Thymus (tissue), 11 donors: ENCODE results near the gene CDH23. TPM values are rescaled to one million over a fixed set of nuclear protein-coding genes. Genes with fewer than 3 reads are reported as not detected.

Experiments used
- DNase-seq, 9 donors: peaks; one replicate each; pipeline ENCODE4 v3.0.0-alpha.2; 2013; ENCODE audit warnings: low spot score in 9 of 9, low read depth in 6 of 9, missing footprints in 1 of 9
- H3K27ac ChIP-seq, 2 donors: one replicate each; pipeline ENCODE4 v1.5.1; 2013; ENCODE audit warnings: control low read depth in 1 of 2, low read depth in 1 of 2, low read length in 1 of 2, mild to moderate bottlenecking in 1 of 2, moderate library complexity in 1 of 2
- H3K27me3 ChIP-seq, 2 donors: one replicate each; pipeline ENCODE4 v1.5.1; 2013; ENCODE audit warnings: low read length in 1 of 2; ENCODE audit not compliant: control insufficient read depth in 2 of 2, insufficient read depth in 1 of 2
- H3K36me3 ChIP-seq, 2 donors: one replicate each; pipeline ENCODE4 v1.5.1; 2013; ENCODE audit warnings: low read length in 1 of 2, mild to moderate bottlenecking in 1 of 2, moderate library complexity in 1 of 2; ENCODE audit not compliant: control insufficient read depth in 2 of 2, insufficient read depth in 2 of 2
- H3K4me1 ChIP-seq, 2 donors: one replicate each; pipeline ENCODE4 v1.5.1; 2013; ENCODE audit warnings: low read length in 2 of 2; ENCODE audit not compliant: control insufficient read depth in 2 of 2, insufficient read depth in 2 of 2
- H3K4me3 ChIP-seq, 2 donors: one replicate each; pipeline ENCODE4 v1.5.1; 2013; ENCODE audit warnings: low read length in 2 of 2, control low read depth in 1 of 2, mild to moderate bottlenecking in 1 of 2
- H3K9me3 ChIP-seq, 2 donors: one replicate each; pipeline ENCODE4 v1.5.1; 2013; ENCODE audit warnings: low read length in 1 of 2, mild to moderate bottlenecking in 1 of 2; ENCODE audit not compliant: control insufficient read depth in 2 of 2, insufficient read depth in 1 of 2
- WGBS: extraction: QIAGEN DNeasy Blood & Tissue Kit; methylation state at CpG from one replicate; pipeline ENCODE4 v1.1.7; 2013; 5-methylcytosine and 5-hydroxymethylcytosine counted together
- polyA plus RNA-seq: library from polyadenylated mRNA; stranded (reverse); fragments of 200-250 nt; gene quantifications from one replicate; pipeline ENCODE4 v1.2.3, GENCODE V29; 2013
- total RNA-seq: library from RNA; stranded (reverse); fragments of 120-200 nt; gene quantifications from one replicate; pipeline ENCODE4 v1.2.4, GENCODE V29; 2013
- donor health status: healthy.

Gene CDH23
- total and polyA plus RNA-seq, 2 donors, result 9.1 TPM

GRCh38 chr10:71765906-71766716, 369.4 kb downstream of the CDH23 start:
- DNase-seq, result no peak
- 91% methylated on average over 22 of the region's 22 CpGs for WGBS
- H3K36me3 ChIP-seq, result peaks cover 4 to 9% of the 10 kb centered on the region in 2 donors
- H3K4me1 ChIP-seq, result peaks cover 14 to 59% of the 10 kb centered on the region in 2 donors
- H3K27ac ChIP-seq, result peak overlapping the region in 1 of 2 donors; percentile 46
- no peaks in the 10 kb centered on the region for H3K27me3 ChIP-seq
- no peak overlapping the region for H3K4me3 ChIP-seq
- no peaks in the 10 kb centered on the region for H3K9me3 ChIP-seq

- no peak for DNase-seq
- Histone ChIP-seq H3K27me3 (no peaks in the 10 kb centered on the region), H3K4me3 (no peak overlapping the region), H3K9me3 (no peaks in the 10 kb centered on the region), H3K27ac (peak overlapping the region in 1 of 2 donors; percentile 56), H3K36me3 (peaks cover 4 to 8% of the 10 kb centered on the region in 2 donors), H3K4me1 (peaks cover 14 to 66% of the 10 kb centered on the region in 2 donors)
- WGBS, result 86% methylated on average over 10 of the region's 10 CpGs
These were observed 370.1 kb downstream of the CDH23 start for GRCh38 chr10:71766717-71767419.

GRCh38 chr10:71767420-71768035, 370.8 kb downstream of the CDH23 start:
- peaks cover 14 to 72% of the 10 kb centered on the region in 2 donors for H3K4me1 ChIP-seq
- peaks cover 4 to 6% of the 10 kb centered on the region in 2 donors for H3K36me3 ChIP-seq
- no peak for DNase-seq
- H3K9me3 ChIP-seq, result no peaks in the 10 kb centered on the region
- H3K4me3 ChIP-seq, result no peak overlapping the region
- peak overlapping the region in 1 of 2 donors; percentile 62 for H3K27ac ChIP-seq
- WGBS, result 94% methylated on average over 10 of the region's 10 CpGs
- H3K27me3 ChIP-seq, result no peaks in the 10 kb centered on the region

- DNase-seq, result no peak
- 25% methylated on average over 5 of the region's 5 CpGs for WGBS
- peaks cover 4 to 6% of the 10 kb centered on the region in 2 donors for H3K36me3 ChIP-seq
- peaks cover 0 to 6% of the 10 kb centered on the region in 2 donors for H3K27me3 ChIP-seq
- H3K9me3 ChIP-seq, result peaks cover 0 to 4% of the 10 kb centered on the region in 2 donors
- peak overlapping the region; percentile 28 to 32 for H3K4me3 ChIP-seq
- peaks cover 22 to 89% of the 10 kb centered on the region in 2 donors for H3K4me1 ChIP-seq
- H3K27ac ChIP-seq, result peak overlapping the region; percentile 75 to 84
These were observed 372.6 kb downstream of the CDH23 start for GRCh38 chr10:71769279-71769823.

GRCh38 chr10:71770255-71770654, 373.5 kb downstream of the CDH23 start:
- Histone ChIP-seq H3K4me1 (peaks cover 31 to 92% of the 10 kb centered on the region in 2 donors), H3K27me3 (peaks cover 0 to 6% of the 10 kb centered on the region in 2 donors), H3K36me3 (peaks cover 4 to 6% of the 10 kb centered on the region in 2 donors), H3K9me3 (peaks cover 0 to 4% of the 10 kb centered on the region in 2 donors), H3K27ac (peak overlapping the region in 1 of 2 donors; percentile 75), H3K4me3 (no peak overlapping the region)
- DNase-seq, result no peak
- 97% methylated on average over 3 of the region's 3 CpGs for WGBS

GRCh38 chr10:71770789-71771188, 374.1 kb downstream of the CDH23 start:
- Histone ChIP-seq H3K27ac (peak overlapping the region; percentile 11 to 57), H3K27me3 (peaks cover 0 to 6% of the 10 kb centered on the region in 2 donors), H3K36me3 (peaks cover 4 to 6% of the 10 kb centered on the region in 2 donors), H3K9me3 (peaks cover 0 to 4% of the 10 kb centered on the region in 2 donors), H3K4me1 (peaks cover 32 to 93% of the 10 kb centered on the region in 2 donors), H3K4me3 (no peak overlapping the region)
- no peak for DNase-seq
- 93% methylated on average over 3 of the region's 3 CpGs for WGBS

- H3K27ac ChIP-seq, result peak overlapping the region; percentile 11 to 57
- no peak for DNase-seq
- WGBS, result 78% methylated on average over 2 of the region's 2 CpGs
- H3K4me3 ChIP-seq, result peak overlapping the region in 1 of 2 donors; percentile 61
- H3K36me3 ChIP-seq, result peaks cover 4 to 6% of the 10 kb centered on the region in 2 donors
- peaks cover 0 to 4% of the 10 kb centered on the region in 2 donors for H3K9me3 ChIP-seq
- peaks cover 32 to 93% of the 10 kb centered on the region in 2 donors for H3K4me1 ChIP-seq
- peaks cover 0 to 6% of the 10 kb centered on the region in 2 donors for H3K27me3 ChIP-seq
These were observed 374.5 kb downstream of the CDH23 start for GRCh38 chr10:71771204-71771603.

- WGBS, result 29% methylated on average over 2 of the region's 2 CpGs
- H3K4me1 ChIP-seq, result peaks cover 30 to 94% of the 10 kb centered on the region in 2 donors
- DNase-seq, result no peak
- peak overlapping the region; percentile 58 to 80 for H3K27ac ChIP-seq
- H3K27me3 ChIP-seq, result peaks cover 0 to 6% of the 10 kb centered on the region in 2 donors
- H3K36me3 ChIP-seq, result peaks cover 0 to 6% of the 10 kb centered on the region in 2 donors
- H3K4me3 ChIP-seq, result peak overlapping the region; percentile 61 to 66
- peaks cover 0 to 4% of the 10 kb centered on the region in 2 donors for H3K9me3 ChIP-seq
These were observed 375.3 kb downstream of the CDH23 start for GRCh38 chr10:71771821-71772617.
